Pancreas (tissue), 10 donors: Measurements from ENCODE around the gene TTLL8. TPM values are rescaled to one million over a fixed set of nuclear protein-coding genes. Genes with fewer than 3 reads are reported as not detected.

Experiments used
- ATAC-seq, 4 donors: fragments of 200-7000 bp; cut with Tn5 transposase; one replicate each; pipeline versions ENCODE4 v1.8.0 to v1.9.1; 2020; ENCODE audit warnings: mild to moderate bottlenecking in 4 of 4, moderate library complexity in 4 of 4
- DNase-seq, 6 donors: peaks; one replicate each; pipeline ENCODE4 v3.0.0-alpha.2; 2020
- FAIRE-seq: peaks from 2 replicates; lab custom pipeline; 2012; peaks lifted over from hg19 to GRCh38; lab: Jason Lieb, UNC
- H3K27ac ChIP-seq, 4 donors: fragments of 200-600 bp; sonication (generic); 1 replicate in 3 of 4; 2 replicates in 1 of 4; pipeline versions ENCODE4 v1.5.0 to v1.8.0; 2020
- H3K27me3 ChIP-seq, 4 donors: fragments of 200-600 bp; one replicate each; pipeline ENCODE4 v1.8.0; 2021
- H3K36me3 ChIP-seq, 3 donors: fragments of 200-600 bp; sonication (generic) in 1 of 3; one replicate each; pipeline versions ENCODE4 v1.5.0 to v1.8.0; 2020 to 2021
- H3K4me1 ChIP-seq, 3 donors: fragments of 200-600 bp; one replicate each; pipeline ENCODE4 v1.8.0; 2021
- H3K4me3 ChIP-seq, 4 donors: fragments of 200-600 bp; sonication (generic) in 2 of 4; one replicate each; pipeline versions ENCODE4 v1.5.0 to v1.8.0; 2020 to 2021
- H3K9me3 ChIP-seq, 4 donors: fragments of 200-600 bp; one replicate each; pipeline ENCODE4 v1.8.0; 2021
- WGBS, 2 donors: extraction: QIAGEN DNeasy Blood & Tissue Kit; methylation state at CpG; one replicate each; pipeline ENCODE4 v1.1.7; 2013; 5-methylcytosine and 5-hydroxymethylcytosine counted together
- intact Hi-C, 3 donors: fragments of 100-400 bp; cut with DNase I; formaldehyde crosslinking; loops; one replicate each; pipeline versions ENCODE4 v1.11.1 to v1.14.2; 2022
- polyA plus RNA-seq, 2 donors: library from polyadenylated mRNA; stranded (reverse); fragments of 200-250 nt; gene quantifications; one replicate each; pipeline ENCODE4 v1.2.3, GENCODE V29; 2013
- total RNA-seq, 6 donors: library from RNA; stranded (reverse); fragmentation: NEBNext Ultra II Directional in 4 of 6; extraction: Animal tissue kit (Norgen Biotek cat#: 25700) in 4 of 6; gene quantifications; one replicate each; pipeline versions ENCODE4 v1.2.1 to v1.2.4, GENCODE V29; 2021 to 2023
- TF ChIP-seq, protein P1 (sequence below), 4 donors: fragments of 200-600 bp; sonication (generic) in 3 of 4; IDR thresholded peaks; one replicate each; pipeline versions ENCODE4 v1.5.0 to v1.8.0; 2021; ENCODE audit warnings: antibody characterized with exemption in 4 of 4
- donor health status: healthy with polysubstance abuse.
- donor health status: DM: no; HTN: no; CAD: no; lungs with moderate emphysema.
- donor health status: DM: no; HTN: no; CAD: no.
- donor health status: control.
- donor health status: control.
- donor health status: Bipolar disorder and iron deficiency.
- donor health status: DM: yes; HTN: yes; CAD: no.
- donor health status: DM: no; HTN: no; CAD: no.
- donor health status: DM: no; HTN: no; CAD: no.
- donor health status: DM: yes; HTN: yes; CAD: no.

The TTLL8 gene
- total and polyA plus RNA-seq, 8 donors: not detected

DNA sequence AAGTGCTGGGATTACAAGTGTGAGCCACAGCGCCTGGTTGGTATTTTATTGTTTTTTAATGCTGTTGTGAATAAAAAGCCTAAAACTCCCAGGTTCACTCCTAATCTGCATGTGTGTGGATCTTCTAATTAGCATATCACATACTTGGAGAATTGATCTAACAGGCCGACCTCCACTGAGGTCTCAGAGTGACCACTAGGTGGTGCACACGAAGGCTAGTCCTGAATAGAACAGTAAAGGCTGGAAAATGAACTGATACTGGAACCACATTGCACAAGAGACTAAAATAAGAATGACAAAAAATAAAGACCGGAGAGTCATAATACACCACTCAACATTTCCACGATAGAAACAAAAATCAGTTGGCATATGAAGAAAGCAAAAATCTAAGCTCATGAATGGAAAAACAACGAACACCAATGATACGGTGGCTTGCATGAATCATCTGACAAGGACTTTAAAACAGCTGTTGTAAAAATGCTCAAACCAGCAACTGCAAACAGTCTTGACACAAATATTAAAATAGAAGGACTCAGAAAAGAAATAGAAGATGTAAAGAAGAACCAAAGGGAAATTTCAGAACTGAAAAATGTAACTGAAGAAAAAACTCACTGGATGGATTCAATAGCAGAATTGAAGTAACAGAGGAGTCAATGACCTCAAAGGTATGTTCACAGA lies 78.4 kb downstream of the TTLL8 start:
- TF ChIP-seq, protein P1, sequence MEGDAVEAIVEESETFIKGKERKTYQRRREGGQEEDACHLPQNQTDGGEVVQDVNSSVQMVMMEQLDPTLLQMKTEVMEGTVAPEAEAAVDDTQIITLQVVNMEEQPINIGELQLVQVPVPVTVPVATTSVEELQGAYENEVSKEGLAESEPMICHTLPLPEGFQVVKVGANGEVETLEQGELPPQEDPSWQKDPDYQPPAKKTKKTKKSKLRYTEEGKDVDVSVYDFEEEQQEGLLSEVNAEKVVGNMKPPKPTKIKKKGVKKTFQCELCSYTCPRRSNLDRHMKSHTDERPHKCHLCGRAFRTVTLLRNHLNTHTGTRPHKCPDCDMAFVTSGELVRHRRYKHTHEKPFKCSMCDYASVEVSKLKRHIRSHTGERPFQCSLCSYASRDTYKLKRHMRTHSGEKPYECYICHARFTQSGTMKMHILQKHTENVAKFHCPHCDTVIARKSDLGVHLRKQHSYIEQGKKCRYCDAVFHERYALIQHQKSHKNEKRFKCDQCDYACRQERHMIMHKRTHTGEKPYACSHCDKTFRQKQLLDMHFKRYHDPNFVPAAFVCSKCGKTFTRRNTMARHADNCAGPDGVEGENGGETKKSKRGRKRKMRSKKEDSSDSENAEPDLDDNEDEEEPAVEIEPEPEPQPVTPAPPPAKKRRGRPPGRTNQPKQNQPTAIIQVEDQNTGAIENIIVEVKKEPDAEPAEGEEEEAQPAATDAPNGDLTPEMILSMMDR (IDR thresholded peaks at IDR 0.05): peak; percentile 17 to 48 (median 43)
- ATAC-seq (peak; percentile 53 to 79 (median 68)), FAIRE-seq (no peak), DNase-seq (peak in 3 of 6 donors; percentile 24 to 39 (median 33))
- intact Hi-C loops: no loop called here
- H3K36me3 ChIP-seq: no peaks in the 10 kb centered on the region
- no peaks in the 10 kb centered on the region for H3K9me3 ChIP-seq
- H3K4me1 ChIP-seq: peaks cover 0 to 6% (median 3%) of the 10 kb centered on the region in 3 donors
- H3K27me3 ChIP-seq: peaks cover 0 to 6% (median 0%) of the 10 kb centered on the region in 4 donors
- H3K4me3 ChIP-seq: no peak overlapping the region
- 51 to 56% methylated on average over 7 of the region's 7 CpGs for WGBS, 2 donors
- no peak overlapping the region for H3K27ac ChIP-seq

- Histone ChIP-seq H3K9me3 (no peaks in the 10 kb centered on the region), H3K4me1 (no peaks in the 10 kb centered on the region), H3K27ac (no peak overlapping the region), H3K36me3 (no peaks in the 10 kb centered on the region), H3K4me3 (no peak overlapping the region), H3K27me3 (no peaks in the 10 kb centered on the region)
- intact Hi-C loops: no loop called here
- 89 to 95% methylated on average over 14 of the region's 14 CpGs for WGBS, 2 donors
- no peak for FAIRE-seq
- no peak for ATAC-seq
- no peak for DNase-seq
- TF ChIP-seq, protein P1 (IDR thresholded peaks at IDR 0.05): no peak
Observed at GRCh38 chr22:49977578-49977977, 80.5 kb downstream of the TTLL8 start.

DNA sequence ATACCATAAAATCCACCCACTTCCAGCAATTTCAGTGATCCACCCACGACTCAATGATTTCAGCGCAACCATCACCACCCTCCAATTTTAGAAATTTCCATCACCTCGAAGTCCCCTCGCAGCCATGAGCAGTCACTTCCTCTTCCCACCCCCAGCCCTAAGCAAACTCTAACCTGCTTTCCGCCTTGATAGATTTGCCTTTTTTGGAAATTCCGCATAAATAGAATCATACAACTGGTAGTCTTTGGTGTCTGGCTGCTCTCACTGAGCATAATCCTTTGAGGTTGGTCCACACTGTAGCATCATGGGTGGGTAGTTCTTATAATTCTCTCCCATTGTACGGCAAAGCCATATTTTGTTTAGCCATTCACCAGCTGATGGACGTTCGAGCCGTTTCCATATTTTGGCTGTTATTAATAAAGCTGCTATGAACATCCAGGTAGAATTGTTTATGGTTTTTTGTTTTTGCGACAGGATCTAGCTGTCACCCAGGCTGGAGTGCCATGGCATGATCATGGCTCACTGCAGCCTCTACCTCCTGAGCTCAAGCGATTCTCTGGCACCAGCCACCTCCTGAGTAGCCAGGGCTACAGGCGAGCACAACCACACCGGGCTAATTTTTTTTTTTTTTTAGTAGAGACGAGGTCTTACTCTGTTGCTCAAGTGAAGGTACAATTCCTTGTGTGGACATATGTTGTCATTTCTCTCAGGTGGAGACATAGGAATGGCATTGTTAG lies 81.5 kb downstream of the TTLL8 start:
- no peak for ATAC-seq
- no peaks in the 10 kb centered on the region for H3K27me3 ChIP-seq
- no peak overlapping the region for H3K27ac ChIP-seq
- DNase-seq: no peak
- peaks cover 0 to 4% (median 0%) of the 10 kb centered on the region in 3 donors for H3K4me1 ChIP-seq
- no peak overlapping the region for H3K4me3 ChIP-seq
- TF ChIP-seq, protein P1 (IDR thresholded peaks at IDR 0.05): no peak
- H3K9me3 ChIP-seq: no peaks in the 10 kb centered on the region
- no peaks in the 10 kb centered on the region for H3K36me3 ChIP-seq
- FAIRE-seq: no peak
- intact Hi-C loops: no loop called here
- WGBS, 2 donors: 76 to 77% methylated on average over 15 of the region's 15 CpGs

GRCh38 chr22:49975543-49976389 lies 82.3 kb downstream of the TTLL8 start:
- H3K27ac ChIP-seq: no peak overlapping the region
- TF ChIP-seq, protein P1 (IDR thresholded peaks at IDR 0.05): no peak
- ATAC-seq (no peak), DNase-seq (peak in 4 of 6 donors; percentile 14 to 77 (median 49)), FAIRE-seq (no peak)
- WGBS, 2 donors: 60 to 61% methylated on average over 17 of the region's 17 CpGs
- no peak overlapping the region for H3K4me3 ChIP-seq
- H3K36me3 ChIP-seq: no peaks in the 10 kb centered on the region
- H3K9me3 ChIP-seq: no peaks in the 10 kb centered on the region
- peaks cover 0 to 11% (median 4%) of the 10 kb centered on the region in 3 donors for H3K4me1 ChIP-seq
- no peaks in the 10 kb centered on the region for H3K27me3 ChIP-seq
- intact Hi-C loops: no loop called here
